H9 (cell line): ENCODE measurements around the gene PUM1. TPM values are rescaled to one million over a fixed set of nuclear protein-coding genes. Genes with fewer than 3 reads are reported as not detected.

ENCODE experiments used
- DNase-seq: peaks from one replicate; pipeline ENCODE4 v3.0.0-alpha.2; 2017
- H2AFZ ChIP-seq: one replicate; pipeline ENCODE4 v1.6.1; 2013; ENCODE audit warnings: mild to moderate bottlenecking, low read length, control low read depth, moderate library complexity
- H2AK5ac ChIP-seq: 2 replicates; pipeline ENCODE4 v1.6.1; 2013; ENCODE audit warnings: low read length, control low read depth, mixed read lengths; ENCODE audit not compliant: insufficient read length
- H2BK120ac ChIP-seq: one replicate; pipeline ENCODE4 v1.6.1; 2013; ENCODE audit warnings: low read depth, mild to moderate bottlenecking, low read length, control low read depth, inconsistent platforms; ENCODE audit not compliant: poor library complexity, severe bottlenecking
- H2BK12ac ChIP-seq: 2 replicates; pipeline ENCODE4 v1.6.1; 2013; ENCODE audit warnings: low read length, control low read depth, mixed read lengths, low read depth; ENCODE audit not compliant: insufficient read length
- H2BK15ac ChIP-seq: 2 replicates; pipeline ENCODE4 v1.6.1; 2013; ENCODE audit warnings: low read depth, low read length, control low read depth
- H2BK20ac ChIP-seq: one replicate; pipeline ENCODE4 v1.6.1; 2013; ENCODE audit warnings: low read depth, mild to moderate bottlenecking, low read length, control low read depth, inconsistent platforms; ENCODE audit not compliant: poor library complexity, severe bottlenecking
- H2BK5ac ChIP-seq: 2 replicates; pipeline ENCODE4 v1.6.1; 2013; ENCODE audit warnings: low read length, control low read depth, mixed read lengths; ENCODE audit not compliant: insufficient read length
- H3K14ac ChIP-seq: 2 replicates; pipeline ENCODE4 v1.6.1; 2013; ENCODE audit warnings: low read length, control low read depth; ENCODE audit not compliant: insufficient read depth
- H3K18ac ChIP-seq: 2 replicates; pipeline ENCODE4 v1.6.1; 2013; ENCODE audit warnings: low read depth, mild to moderate bottlenecking, mixed read lengths, low read length, control low read depth; ENCODE audit not compliant: insufficient read length
- H3K23ac ChIP-seq: 2 replicates; pipeline ENCODE4 v1.6.1; 2013; ENCODE audit warnings: low read length, control low read depth, mixed read lengths, low read depth; ENCODE audit not compliant: insufficient read length
- H3K23me2 ChIP-seq: 2 replicates; pipeline ENCODE4 v1.6.1; 2013; ENCODE audit warnings: low read depth, mild to moderate bottlenecking, mixed read lengths, low read length, control low read depth; ENCODE audit not compliant: insufficient read length, poor library complexity, severe bottlenecking
- H3K27ac ChIP-seq: 2 replicates; pipeline ENCODE4 v1.5.1; 2013; ENCODE audit warnings: low read length, control low read depth, mixed read lengths, low read depth; ENCODE audit not compliant: insufficient read length
- H3K27me3 ChIP-seq: 2 replicates; pipeline ENCODE4 v1.6.1; 2013; ENCODE audit warnings: low read length, control low read depth, inconsistent platforms; ENCODE audit not compliant: insufficient read depth
- H3K4ac ChIP-seq: 2 replicates; pipeline ENCODE4 v1.6.1; 2013; ENCODE audit warnings: low read depth, mild to moderate bottlenecking, control low read depth, inconsistent platforms, low read length, moderate library complexity
- H3K4me1 ChIP-seq: 2 replicates; pipeline ENCODE4 v1.6.1; 2013; ENCODE audit warnings: low read length, control low read depth, inconsistent platforms; ENCODE audit not compliant: insufficient read depth
- H3K4me2 ChIP-seq: 2 replicates; pipeline ENCODE4 v1.6.1; 2013; ENCODE audit warnings: low read length, control low read depth, mixed read lengths; ENCODE audit not compliant: insufficient read length, insufficient read depth
- H3K56ac ChIP-seq: 2 replicates; pipeline ENCODE4 v1.6.1; 2013; ENCODE audit warnings: low read depth, mild to moderate bottlenecking, mixed read lengths, low read length, control low read depth; ENCODE audit not compliant: insufficient read length
- H3K79me1 ChIP-seq: 2 replicates; pipeline ENCODE4 v1.6.1; 2013; ENCODE audit warnings: low read depth, mild to moderate bottlenecking, moderate library complexity, low read length, control low read depth, inconsistent platforms; ENCODE audit not compliant: insufficient read depth, poor library complexity, severe bottlenecking
- H3K79me2 ChIP-seq: 2 replicates; pipeline ENCODE4 v1.6.1; 2013; ENCODE audit warnings: low read length, control low read depth, inconsistent platforms; ENCODE audit not compliant: insufficient read depth
- H3K9ac ChIP-seq: 2 replicates; pipeline ENCODE4 v1.6.1; 2013; ENCODE audit warnings: low read length, control low read depth, mixed read lengths; ENCODE audit not compliant: insufficient read length; ENCODE audit errors: extremely low read depth
- H3K9me3 ChIP-seq: one replicate; pipeline ENCODE4 v1.6.1; 2013; ENCODE audit warnings: low read depth, low read length, inconsistent platforms; ENCODE audit not compliant: control insufficient read depth
- H3T11ph ChIP-seq: one replicate; pipeline ENCODE4 v1.6.1; 2013; ENCODE audit warnings: mild to moderate bottlenecking, low read length, control low read depth, inconsistent platforms
- H4K20me1 ChIP-seq: one replicate; pipeline ENCODE4 v1.6.1; 2013; ENCODE audit not compliant: control insufficient read depth, insufficient read length, insufficient read depth
- H4K5ac ChIP-seq: 2 replicates; pipeline ENCODE4 v1.6.1; 2013; ENCODE audit warnings: low read depth, mild to moderate bottlenecking, mixed read lengths, low read length, control low read depth; ENCODE audit not compliant: insufficient read length
- H4K8ac ChIP-seq: replicated peaks from 2 replicates; pipeline ENCODE4 v1.6.1; 2013; ENCODE audit warnings: low read length, control low read depth, mixed read lengths, low read depth; ENCODE audit not compliant: insufficient read length
- H4K91ac ChIP-seq: 2 replicates; pipeline ENCODE4 v1.6.1; 2013; ENCODE audit warnings: low read depth, mild to moderate bottlenecking, moderate library complexity, mixed read lengths, low read length, control low read depth; ENCODE audit not compliant: insufficient read length
- H3K27ac Mint-ChIP-seq, 3 experiments: 2 replicates in 2 of 3; 3 replicates in 1 of 3; pipeline ENCODE4 v1.8.0; 2020 to 2021; ENCODE audit warnings: mixed read lengths in 3 of 3, mild to moderate bottlenecking in 1 of 3, moderate library complexity in 1 of 3
- H3K27me3 Mint-ChIP-seq: 2 replicates; pipeline ENCODE4 v1.8.0; 2021; ENCODE audit warnings: low read depth, mild to moderate bottlenecking, moderate library complexity, mixed read lengths
- H3K36me3 Mint-ChIP-seq, 3 experiments: 2 replicates in 2 of 3; 3 replicates in 1 of 3; pipeline ENCODE4 v1.8.0; 2020 to 2021; ENCODE audit warnings: low read depth in 3 of 3, mixed read lengths in 3 of 3; ENCODE audit not compliant: insufficient read depth in 1 of 3
- H3K4me1 Mint-ChIP-seq, 2 experiments: 2 replicates each; pipeline ENCODE4 v1.8.0; 2020; ENCODE audit warnings: mixed read lengths in 2 of 2
- H3K4me3 Mint-ChIP-seq, 2 experiments: 2 replicates in 1 of 2; 3 replicates in 1 of 2; pipeline ENCODE4 v1.8.0; 2020 to 2021; ENCODE audit warnings: mild to moderate bottlenecking in 2 of 2, mixed read lengths in 2 of 2, moderate library complexity in 1 of 2
- H3K9me3 Mint-ChIP-seq, 2 experiments: 2 replicates in 1 of 2; 3 replicates in 1 of 2; pipeline ENCODE4 v1.8.0; 2020; ENCODE audit warnings: mild to moderate bottlenecking in 2 of 2, mixed read lengths in 2 of 2, moderate library complexity in 1 of 2
- CTCF ChIP-seq: fragments of 200-600 bp; sonication (generic); conservative IDR thresholded peaks from 3 replicates; pipeline ENCODE4 v1.8.0; 2021; ENCODE audit warnings: antibody characterized with exemption, mild to moderate bottlenecking
- WGBS: extraction: QIAGEN DNeasy Blood & Tissue Kit; methylation state at CpG from one replicate; pipeline ENCODE4 v1.1.7; 2013; ENCODE audit warnings: missing lambda C conversion rate, low lambda C conversion rate, mixed read lengths; ENCODE audit not compliant: insufficient read length; ENCODE audit errors: extremely low coverage; 5-methylcytosine and 5-hydroxymethylcytosine counted together
- total RNA-seq: library from RNA; stranded (reverse); gene quantifications from 2 replicates; pipeline ENCODE4 v1.2.1, GENCODE V29; 2021

The PUM1 gene
- total RNA-seq, 1 experiment from 2014 or later = 164 TPM

- no peak overlapping the region for H2BK20ac ChIP-seq
- H3K56ac ChIP-seq = no peak overlapping the region
- no peaks in the 10 kb centered on the region for H3K9me3 ChIP-seq
- H2BK15ac ChIP-seq = no peak overlapping the region
- H2AFZ ChIP-seq = no peak overlapping the region
- H3K23me2 ChIP-seq = no peaks in the 10 kb centered on the region
- WGBS = no CpG with 5 or more reads among the region's 2 CpGs
- H3K27me3 ChIP-seq = no peaks in the 10 kb centered on the region
- Mint-ChIP-seq H3K9me3 (no peaks in the 10 kb centered on the region), H3K4me3 (no peak overlapping the region), H3K27me3 (no peaks in the 10 kb centered on the region), H3K4me1 (peaks cover 21 to 31% of the 10 kb centered on the region in 2 experiments), H3K36me3 (peaks cover 12 to 39% (median 33%) of the 10 kb centered on the region in 3 experiments; a peak in 6 of 7 replicates), H3K27ac (no peak overlapping the region)
- H4K20me1 ChIP-seq = no peaks in the 10 kb centered on the region
- no peak overlapping the region for H4K91ac ChIP-seq
- no peak overlapping the region for H2BK12ac ChIP-seq
- no peak overlapping the region for H3K14ac ChIP-seq
- H3K18ac ChIP-seq = no peak overlapping the region
- H4K5ac ChIP-seq = no peak overlapping the region
- DNase-seq = no peak
- H3K4me2 ChIP-seq = no peak overlapping the region
- no peak overlapping the region for H4K8ac ChIP-seq
- no peak overlapping the region for H3T11ph ChIP-seq
- no peak overlapping the region for H3K23ac ChIP-seq
- peaks cover 2% of the 10 kb centered on the region for H3K79me1 ChIP-seq
- TF ChIP-seq CTCF = no peak
- H3K4me1 ChIP-seq = no peaks in the 10 kb centered on the region; the same call in 1 of the 2 replicates
- H3K27ac ChIP-seq = no peak overlapping the region
- H3K9ac ChIP-seq = no peak overlapping the region
- H3K79me2 ChIP-seq = peaks cover 23% of the 10 kb centered on the region; the same call in 1 of the 2 replicates
- no peak overlapping the region for H2AK5ac ChIP-seq
- H3K4ac ChIP-seq = no peak overlapping the region
- H2BK120ac ChIP-seq = no peak overlapping the region
- no peak overlapping the region for H2BK5ac ChIP-seq
These were observed 58.8 kb downstream of the PUM1 start for GRCh38 chr1:31006747-31007146.
